ENCODE data around the gene GRM8. TPM values are rescaled to one million over a fixed set of nuclear protein-coding genes. Genes with fewer than 3 reads are reported as not detected.

GRM8 gene
- not detected in 2 replicates for total RNA-seq (ENCODE audit: low replicate concordance)

GRCh38 chr7:127252778-127253280 is at the start of gene GRM8:
Gene GRM8 (minus strand): TSS chr7:127252941.

Other genes with a start within 250 kb of the GRM8 start
- 4.0 and 6.5 TPM in 2 replicates for gene ZNF800, start 139.8 kb upstream of the GRM8 start, total RNA-seq (ENCODE audit: low replicate concordance)

Measured in smooth muscle cell of the coronary artery (primary cell).